ENCODE data around the gene BACE2. TPM values are rescaled to one million over a fixed set of nuclear protein-coding genes. Genes with fewer than 3 reads are reported as not detected.
A peak's percentile ranks its signal among the peaks of the same experiment; 100 is the strongest.
"Not testable (repeated sequence)": the region's sequence is repeated elsewhere in the genome, so short reads cannot be mapped to it uniquely, and the experiment has no call there.

BACE2 gene
- polyA plus RNA-seq, 1 donor: 29.1 TPM

GRCh38 chr21:41277846-41278245, 109.9 kb downstream of the BACE2 start:
- no peak for DNase-seq (ENCODE audit: low read depth)

- DNase-seq (ENCODE audit: low read depth): no peak
Measured at GRCh38 chr21:41280115-41280919, 112.4 kb downstream of the BACE2 start.

DNA sequence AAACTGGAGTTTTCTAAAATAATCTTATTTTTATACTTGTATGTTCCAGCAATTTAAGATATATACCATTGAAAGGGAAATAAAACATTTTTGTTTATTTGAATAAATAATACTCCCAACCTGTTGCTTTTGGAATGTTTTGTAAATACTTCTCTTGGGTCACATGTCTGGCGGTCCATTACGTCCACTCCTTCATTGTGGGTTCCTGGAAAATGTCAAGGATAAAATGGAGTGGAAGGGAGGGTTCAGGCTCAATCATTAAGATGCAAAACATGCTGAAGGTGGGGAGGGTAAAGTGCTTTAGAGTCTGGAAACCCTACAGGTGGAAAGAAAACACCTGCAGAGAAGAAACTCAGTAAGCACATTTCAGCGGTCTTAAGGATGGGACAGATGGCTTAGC, 114.5 kb downstream of the BACE2 start:
- DNase-seq (ENCODE audit: low read depth): no peak

- peak; percentile 68 for DNase-seq (ENCODE audit: low read depth)
Measured at GRCh38 chr21:41283211-41283818, 115.4 kb downstream of the BACE2 start.

DNA sequence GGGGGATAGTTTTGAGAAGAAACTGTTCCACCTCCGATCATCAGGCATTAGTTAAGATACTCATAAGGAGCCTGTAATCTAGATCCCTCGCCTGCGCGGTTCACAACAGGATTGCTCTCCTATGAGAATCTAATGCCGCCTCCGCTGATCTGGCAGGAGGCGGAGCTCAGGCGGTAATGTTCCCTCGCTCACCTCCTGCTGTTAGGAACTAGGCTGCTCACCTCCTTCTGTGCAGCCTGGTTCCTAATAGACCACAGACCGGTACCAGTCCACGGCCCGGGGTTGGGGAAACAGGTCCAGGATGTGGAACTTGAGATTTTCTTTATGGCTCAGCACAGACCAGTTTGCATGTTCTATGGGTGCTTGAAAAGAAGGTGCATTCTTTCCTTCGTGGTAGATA, 121.5 kb downstream of the BACE2 start:
- DNase-seq (ENCODE audit: low read depth): no peak

- DNase-seq (ENCODE audit: low read depth): no peak
Measured at GRCh38 chr21:41290106-41290799, 122.3 kb downstream of the BACE2 start.

- no peak for DNase-seq (ENCODE audit: low read depth)
Measured at GRCh38 chr21:41294548-41295231, 126.7 kb downstream of the BACE2 start.

- DNase-seq (ENCODE audit: low read depth): no peak
Measured at GRCh38 chr21:41295721-41296254, 127.8 kb downstream of the BACE2 start.

GRCh38 chr21:41302976-41303375, 135.0 kb downstream of the BACE2 start:
- no peak for DNase-seq (ENCODE audit: low read depth)

DNA sequence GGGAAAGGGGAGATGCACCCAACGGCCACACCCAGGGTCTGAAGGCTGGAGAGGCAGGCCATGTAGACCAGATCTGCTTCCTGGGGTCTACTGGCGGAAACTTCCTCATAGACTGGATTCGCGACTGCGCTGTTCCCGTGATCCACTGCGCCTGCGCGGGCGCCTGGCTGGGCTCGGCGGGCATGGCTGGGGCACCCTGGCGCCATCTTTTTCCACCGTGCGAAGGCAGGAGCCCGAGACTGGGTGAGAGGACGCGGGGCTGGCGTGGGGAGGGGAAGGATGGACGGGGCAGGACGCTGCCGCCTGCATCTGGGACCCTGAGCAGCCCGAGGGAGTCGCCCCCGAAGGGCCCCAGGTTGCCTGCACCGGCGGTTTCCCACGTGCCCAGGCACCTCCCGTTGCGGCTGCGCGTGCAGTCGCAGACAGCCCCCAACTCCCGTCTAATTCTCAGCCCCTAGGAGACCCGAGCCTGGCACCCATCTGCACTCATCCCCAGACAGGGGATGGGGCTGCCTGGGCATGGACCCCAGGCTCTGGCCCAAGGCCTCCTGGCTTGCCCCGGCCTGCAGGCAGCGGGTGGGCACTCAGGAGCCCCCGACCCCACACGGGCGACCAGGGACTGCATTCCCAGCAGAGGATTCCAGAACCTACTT, 136.2 kb downstream of the BACE2 start:
- DNase-seq (ENCODE audit: low read depth): no peak

- DNase-seq (ENCODE audit: low read depth): no peak
Measured at GRCh38 chr21:41307219-41307618, 139.3 kb downstream of the BACE2 start.

DNA sequence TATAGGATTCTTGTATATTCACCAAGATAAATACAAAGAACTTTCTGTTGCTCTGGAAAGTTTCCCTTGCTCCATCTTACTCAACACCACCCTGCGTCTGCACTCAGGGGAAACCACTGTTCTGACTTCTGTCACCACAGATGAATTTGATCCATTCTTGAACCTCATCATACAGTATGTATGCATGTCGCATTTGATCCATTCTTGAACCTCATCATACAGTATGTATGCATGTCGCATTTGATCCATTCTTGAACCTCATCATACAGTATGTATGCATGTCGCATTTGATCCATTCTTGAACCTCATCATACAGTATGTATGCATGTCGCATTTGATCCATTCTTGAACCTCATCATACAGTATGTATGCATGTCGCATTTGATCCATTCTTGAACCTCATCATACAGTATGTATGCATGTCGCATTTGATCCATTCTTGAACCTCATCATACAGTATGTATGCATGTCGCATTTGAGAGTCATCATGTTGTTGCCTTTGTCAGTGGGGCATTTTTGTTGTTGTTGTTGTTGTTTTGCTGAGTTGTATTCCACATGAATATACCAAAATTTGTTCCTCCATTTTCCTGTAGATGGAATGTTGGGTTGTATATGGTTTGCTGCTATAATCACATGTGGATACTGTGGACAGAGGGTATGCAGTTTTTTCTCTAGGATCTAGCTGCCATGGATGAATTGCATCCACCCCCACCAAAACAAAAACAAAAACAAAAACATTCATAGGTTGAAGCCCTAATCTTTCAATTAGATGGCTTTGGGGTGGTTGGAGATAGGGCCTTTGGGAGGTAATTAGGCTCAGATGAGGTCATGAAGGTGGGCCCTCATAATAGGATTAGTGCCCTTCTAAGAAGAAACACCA, 145.6 kb downstream of the BACE2 start:
- not testable (repeated sequence) for DNase-seq (ENCODE audit: low read depth)

- no peak for DNase-seq (ENCODE audit: low read depth)
Measured at GRCh38 chr21:41315726-41316125, 147.8 kb downstream of the BACE2 start.

- no peak for DNase-seq (ENCODE audit: low read depth)
Measured at GRCh38 chr21:41316200-41317062, 148.5 kb downstream of the BACE2 start, which contains the start of gene FAM3B. Gene FAM3B (plus strand): TSS chr21:41316801. CDS start chr21:41316880, 79 bp downstream.

DNA sequence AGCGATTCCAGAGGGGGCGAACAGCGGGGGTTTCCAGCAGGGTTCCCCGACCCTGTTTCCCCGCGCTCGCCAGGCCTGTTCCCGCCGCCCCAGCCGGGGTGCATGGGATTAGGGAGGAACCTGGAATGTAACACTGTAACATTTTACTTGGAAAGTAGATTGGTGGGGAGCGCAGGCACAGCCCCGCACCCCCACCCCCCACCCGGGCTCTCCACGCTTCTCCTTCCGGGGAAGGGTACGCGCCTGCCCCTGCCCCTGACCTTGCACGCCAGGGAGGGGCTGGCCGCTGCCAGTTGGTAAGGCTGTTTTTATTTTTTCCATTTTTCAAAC, 149.1 kb downstream of the BACE2 start:
- no peak for DNase-seq (ENCODE audit: low read depth)

GRCh38 chr21:41317458-41317857, 149.5 kb downstream of the BACE2 start:
- no peak for DNase-seq (ENCODE audit: low read depth)

- DNase-seq (ENCODE audit: low read depth): no peak
Measured at GRCh38 chr21:41318218-41318617, 150.3 kb downstream of the BACE2 start.

DNA sequence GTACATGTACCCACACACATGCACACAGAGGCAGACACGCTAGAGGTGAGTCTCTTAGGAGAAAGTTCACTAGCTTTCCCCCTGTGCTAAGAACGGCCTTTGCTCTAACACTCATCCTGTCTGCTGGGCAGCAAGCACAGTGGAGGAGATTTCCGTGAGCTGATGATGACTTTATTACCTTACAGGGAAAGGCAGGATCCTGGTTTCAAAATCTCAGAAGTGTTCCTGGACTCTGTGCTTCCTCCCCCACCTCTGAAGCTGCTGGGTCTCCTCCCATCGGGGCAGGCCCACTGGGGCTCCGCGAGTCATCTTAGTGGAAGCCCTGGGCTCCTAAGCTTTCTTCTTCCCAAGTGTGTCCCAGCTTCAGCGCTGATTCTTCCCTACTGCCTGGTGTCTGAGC, 151.3 kb downstream of the BACE2 start:
- DNase-seq (ENCODE audit: low read depth): no peak

DNA sequence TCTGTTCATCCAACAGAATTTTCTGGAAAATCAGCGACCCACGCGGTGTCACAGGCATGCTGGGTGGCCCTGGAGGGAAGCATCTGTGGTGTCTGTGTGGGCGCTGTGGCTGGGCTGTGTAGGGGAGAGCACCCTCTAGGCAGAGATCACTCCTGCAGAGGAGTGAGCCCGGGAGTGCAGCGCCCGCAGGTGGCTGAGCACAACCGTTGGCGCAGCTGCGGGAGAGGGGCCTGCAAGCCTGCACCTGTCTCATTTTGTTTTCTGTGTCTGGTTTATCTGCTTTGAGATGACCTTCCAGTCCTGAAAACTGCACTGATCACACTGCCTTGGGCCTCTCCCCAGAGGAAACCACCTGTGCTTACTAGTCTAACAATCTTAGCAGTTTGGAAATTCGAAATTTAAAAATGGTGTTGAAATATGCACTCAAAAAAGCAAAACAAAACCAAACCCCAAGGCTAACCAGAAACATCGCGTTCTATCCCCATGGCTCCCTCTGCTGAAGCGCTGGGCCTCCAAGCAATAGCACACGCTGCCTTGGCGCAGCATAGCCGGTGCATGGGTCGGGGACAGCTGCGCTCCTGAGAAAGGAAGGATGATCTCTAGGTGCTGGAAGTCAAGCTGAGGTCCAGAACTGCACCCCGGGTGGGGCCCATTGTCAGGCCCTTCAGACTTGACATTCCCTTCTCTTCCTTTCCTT, 153.4 kb downstream of the BACE2 start:
- no peak for DNase-seq (ENCODE audit: low read depth)

All from forelimb muscle (tissue), 1 donor.